Activated CD8-positive, alpha-beta memory T cell treated with anti-CD3 and anti-CD28 coated beads, Interleukin-2, amount 50 U/mL, for 1 hour (primary cell): ENCODE measurements around the gene RAP1GAP2.
"Not testable (repeated sequence)": the region's sequence is repeated elsewhere in the genome, so short reads cannot be mapped to it uniquely, and the experiment has no call there.

Experiments used
- DNase-seq: peaks from one replicate; pipeline ENCODE4 v3.0.0-alpha.2; 2020; ENCODE audit errors: extremely low read depth

RAP1GAP2 gene

GRCh38 chr17:2796164-2797125 is at the start of gene RAP1GAP2:
TSS of gene RAP1GAP2 (plus strand) at chr17:2796438. CDS start at chr17:2796528, 90 bp downstream.
- peak; percentile 36 for DNase-seq

GRCh38 chr17:2749058-2749783 is 47.0 kb upstream of the RAP1GAP2 start, which contains the start of gene CCDC92B:
TSS of gene CCDC92B (minus strand) at chr17:2749652. CDS start at chr17:2735145, 14,507 bp downstream.
- DNase-seq: no peak

GRCh38 chr17:2749784-2750181 is 46.5 kb upstream of the RAP1GAP2 start:
- DNase-seq: no peak

DNA sequence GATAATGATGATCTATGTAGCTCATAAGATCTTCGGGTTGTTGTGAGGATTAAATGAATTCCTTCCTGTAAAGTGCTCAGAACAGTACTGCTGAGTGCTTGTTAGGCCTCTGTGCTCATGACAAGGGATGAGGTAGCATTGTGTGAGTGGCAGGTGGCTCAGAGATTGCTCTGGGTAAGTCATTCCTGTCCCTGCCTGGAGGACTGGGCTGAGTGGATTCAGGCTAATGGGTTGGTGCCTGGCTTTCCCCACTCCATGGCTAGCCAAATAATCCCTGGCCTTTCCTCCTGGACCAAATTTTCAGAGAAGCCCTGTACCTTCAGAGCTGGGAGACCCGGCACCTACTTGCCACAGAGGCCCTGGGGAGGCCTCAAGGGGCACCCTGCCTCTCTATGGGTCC is 45.5 kb upstream of the RAP1GAP2 start:
- DNase-seq: no peak

DNA sequence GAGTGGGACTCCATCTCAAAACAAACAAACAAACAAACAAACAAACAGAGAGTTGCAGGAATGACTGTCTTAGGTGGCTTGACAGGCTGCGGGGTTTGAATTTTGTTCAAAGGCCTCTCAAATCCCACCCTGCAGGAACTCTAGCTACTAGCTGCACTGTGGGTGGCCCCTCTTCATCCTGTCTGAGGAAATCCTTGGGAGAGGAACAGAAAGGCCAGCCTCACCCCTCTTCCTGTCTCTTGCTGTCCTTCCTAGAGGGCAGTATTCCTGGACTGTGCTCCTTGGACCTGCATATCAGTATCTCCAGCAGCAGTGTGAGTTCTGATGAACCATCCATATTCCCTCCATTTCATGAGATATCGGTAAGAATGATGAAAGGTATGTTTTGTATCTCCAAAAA is 44.7 kb upstream of the RAP1GAP2 start:
- DNase-seq: no peak

GRCh38 chr17:2755891-2756724 is 40.1 kb upstream of the RAP1GAP2 start:
- DNase-seq: no peak

- no peak for DNase-seq
Observed at GRCh38 chr17:2758870-2759269, 37.4 kb upstream of the RAP1GAP2 start.

- no peak for DNase-seq
Observed at GRCh38 chr17:2770129-2770528, 26.1 kb upstream of the RAP1GAP2 start.

DNA sequence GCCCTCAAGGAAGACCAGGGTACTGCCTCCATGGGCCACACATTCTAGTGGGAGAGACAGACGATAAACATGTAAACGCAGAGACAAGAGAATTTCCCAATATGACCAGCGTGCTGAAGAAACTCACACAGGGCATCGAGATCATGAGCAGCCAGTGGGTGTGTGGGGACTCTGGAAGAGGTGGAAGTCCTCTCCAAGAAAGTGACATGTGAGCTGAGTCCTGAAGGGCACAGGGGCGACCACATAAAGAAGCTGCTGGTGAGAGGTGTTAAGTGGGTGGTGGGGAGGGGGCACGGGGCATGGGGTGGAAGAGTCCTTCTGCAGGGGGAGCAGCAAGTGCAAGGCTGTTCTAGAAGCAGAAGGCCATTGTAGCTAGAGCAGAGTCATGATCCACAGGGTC is 21.0 kb upstream of the RAP1GAP2 start:
- DNase-seq: no peak

GRCh38 chr17:2776589-2777241 is 19.5 kb upstream of the RAP1GAP2 start:
- no peak for DNase-seq

- DNase-seq: no peak
Observed at GRCh38 chr17:2777242-2777867, 18.9 kb upstream of the RAP1GAP2 start.

- DNase-seq: no peak
Observed at GRCh38 chr17:2778489-2778888, 17.7 kb upstream of the RAP1GAP2 start.

- DNase-seq: no peak
Observed at GRCh38 chr17:2779545-2779944, 16.7 kb upstream of the RAP1GAP2 start.

DNA sequence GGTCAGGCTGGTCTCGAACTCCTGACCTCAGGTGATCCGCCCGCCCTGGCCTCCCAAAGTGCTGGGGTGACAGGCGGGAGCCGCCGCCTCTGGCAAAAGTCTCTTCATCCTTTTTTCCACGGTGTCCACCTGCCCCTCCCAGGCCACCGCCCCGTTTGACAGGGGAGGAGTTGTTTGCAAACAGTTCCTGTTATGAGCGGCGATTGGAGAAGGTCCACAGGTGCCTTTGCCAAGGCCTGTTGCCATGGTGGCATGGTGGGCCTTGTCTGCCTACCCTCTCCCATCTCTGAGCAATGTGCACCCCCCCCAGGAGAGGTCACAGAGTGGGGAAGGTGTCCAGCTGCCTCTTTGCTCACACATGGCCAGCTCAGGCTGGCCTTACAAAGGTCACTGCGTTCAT is 16.0 kb upstream of the RAP1GAP2 start:
- no peak for DNase-seq

- no peak for DNase-seq
Observed at GRCh38 chr17:2780931-2781454, 15.2 kb upstream of the RAP1GAP2 start.

DNA sequence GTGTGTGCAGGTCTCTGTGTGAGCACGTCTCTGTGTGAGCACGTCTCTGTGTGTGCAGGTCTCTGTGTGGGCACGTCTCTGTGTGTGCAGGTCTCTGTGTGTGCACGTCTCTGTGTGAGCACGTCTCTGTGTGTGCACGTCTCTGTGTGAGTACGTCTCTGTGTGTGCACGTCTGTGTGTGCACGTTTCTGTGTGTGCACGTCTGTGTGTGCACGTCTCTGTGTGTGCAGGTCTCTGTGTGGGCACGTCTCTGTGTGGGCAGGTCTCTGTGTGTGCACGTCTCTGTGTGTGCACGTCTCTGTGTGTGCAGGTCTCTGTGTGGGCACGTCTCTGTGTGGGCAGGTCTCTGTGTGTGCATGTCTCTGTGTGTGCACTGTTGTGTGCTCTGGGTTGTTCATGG is 14.6 kb upstream of the RAP1GAP2 start:
- not testable (repeated sequence) for DNase-seq

GRCh38 chr17:2782055-2782454 is 14.2 kb upstream of the RAP1GAP2 start:
- DNase-seq: no peak

DNA sequence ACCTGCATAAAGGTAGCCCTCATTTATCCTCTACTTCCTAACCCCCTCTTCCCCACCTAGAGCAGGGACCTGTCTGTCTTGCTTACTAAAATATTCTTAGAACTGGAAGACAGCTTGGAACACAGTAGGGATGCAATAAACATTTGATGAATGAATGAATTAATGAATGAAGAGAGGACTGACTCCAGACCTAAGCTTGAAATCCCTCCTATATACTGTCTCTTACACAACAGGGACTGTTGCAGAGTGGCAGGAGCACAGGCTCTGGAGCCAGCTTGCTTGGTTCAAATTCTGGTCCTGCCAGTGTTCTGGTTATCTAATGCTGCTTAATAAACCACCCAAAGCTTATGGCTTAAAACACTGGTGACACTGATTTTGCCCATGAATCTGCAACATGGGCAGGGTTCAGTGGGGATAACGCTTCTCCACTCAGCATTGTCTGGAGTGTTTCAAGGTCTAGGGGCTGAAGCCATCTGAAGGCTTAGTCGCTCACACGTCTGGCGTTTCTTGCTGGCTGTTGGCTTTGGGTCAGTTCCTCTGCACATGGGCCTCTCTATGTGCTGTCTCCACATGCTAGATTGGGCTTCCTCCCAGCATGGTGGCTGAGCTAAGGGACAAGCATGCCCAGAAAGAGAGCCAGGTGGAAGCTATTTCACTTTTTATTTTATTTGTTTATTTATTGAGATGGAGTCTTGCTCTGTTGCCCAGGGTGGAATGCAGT is 12.8 kb upstream of the RAP1GAP2 start:
- DNase-seq: no peak

DNA sequence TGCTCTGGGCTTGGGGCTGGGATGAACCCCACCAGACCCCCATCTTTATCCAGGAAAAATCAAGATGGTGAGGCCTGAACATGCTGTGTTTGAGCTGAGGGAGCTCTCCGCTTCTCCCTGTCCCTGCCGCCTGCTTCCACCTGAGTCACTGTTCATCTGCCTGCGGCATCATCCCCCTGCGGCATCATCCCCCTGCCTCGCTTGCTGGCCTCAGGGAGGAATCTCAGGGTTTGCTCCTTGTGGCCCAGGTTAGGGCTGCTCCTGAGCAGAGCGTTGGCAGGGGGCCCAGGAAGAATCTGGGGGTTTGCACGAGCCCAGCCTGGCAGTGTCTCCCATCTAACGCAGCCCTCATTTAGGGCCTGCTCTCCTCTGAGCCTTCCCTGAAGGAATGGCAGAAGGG is 11.4 kb upstream of the RAP1GAP2 start:
- DNase-seq: no peak

- DNase-seq: not testable (repeated sequence)
Observed at GRCh38 chr17:2785376-2785775, 10.9 kb upstream of the RAP1GAP2 start.
